ENCODE results near the gene DOCK11.

DOCK11 gene

DNA sequence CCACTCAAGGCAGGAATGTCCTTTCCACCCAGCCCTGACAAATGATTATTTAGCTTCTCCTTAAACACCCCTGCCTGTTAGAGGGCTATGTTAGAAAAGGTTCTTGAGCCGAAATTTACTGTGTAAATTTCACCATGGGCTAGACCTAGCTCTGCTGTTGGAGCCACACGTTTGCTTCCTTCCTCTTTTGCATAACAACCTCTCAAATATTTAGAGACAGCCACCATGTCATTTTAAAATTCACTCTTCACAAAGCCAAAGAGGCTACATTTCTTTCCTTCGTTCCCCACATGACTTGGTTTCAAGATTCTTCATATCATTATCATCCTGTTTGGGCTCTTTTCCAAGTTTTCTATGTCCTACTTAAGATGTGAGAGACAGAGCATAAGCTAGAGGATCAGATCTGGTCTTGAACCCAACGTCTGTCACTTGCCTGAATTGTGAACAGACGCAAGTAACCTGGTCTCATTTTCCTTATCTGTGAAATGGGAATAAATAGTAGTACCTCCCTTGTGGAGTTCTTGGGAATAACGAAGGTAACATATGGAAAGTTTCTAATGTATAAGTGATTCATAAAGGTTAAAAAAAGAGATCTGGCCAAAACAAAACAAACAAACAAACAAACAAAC lies 6.7 kb downstream of the DOCK11 start:
- no peak for DNase-seq

DNA sequence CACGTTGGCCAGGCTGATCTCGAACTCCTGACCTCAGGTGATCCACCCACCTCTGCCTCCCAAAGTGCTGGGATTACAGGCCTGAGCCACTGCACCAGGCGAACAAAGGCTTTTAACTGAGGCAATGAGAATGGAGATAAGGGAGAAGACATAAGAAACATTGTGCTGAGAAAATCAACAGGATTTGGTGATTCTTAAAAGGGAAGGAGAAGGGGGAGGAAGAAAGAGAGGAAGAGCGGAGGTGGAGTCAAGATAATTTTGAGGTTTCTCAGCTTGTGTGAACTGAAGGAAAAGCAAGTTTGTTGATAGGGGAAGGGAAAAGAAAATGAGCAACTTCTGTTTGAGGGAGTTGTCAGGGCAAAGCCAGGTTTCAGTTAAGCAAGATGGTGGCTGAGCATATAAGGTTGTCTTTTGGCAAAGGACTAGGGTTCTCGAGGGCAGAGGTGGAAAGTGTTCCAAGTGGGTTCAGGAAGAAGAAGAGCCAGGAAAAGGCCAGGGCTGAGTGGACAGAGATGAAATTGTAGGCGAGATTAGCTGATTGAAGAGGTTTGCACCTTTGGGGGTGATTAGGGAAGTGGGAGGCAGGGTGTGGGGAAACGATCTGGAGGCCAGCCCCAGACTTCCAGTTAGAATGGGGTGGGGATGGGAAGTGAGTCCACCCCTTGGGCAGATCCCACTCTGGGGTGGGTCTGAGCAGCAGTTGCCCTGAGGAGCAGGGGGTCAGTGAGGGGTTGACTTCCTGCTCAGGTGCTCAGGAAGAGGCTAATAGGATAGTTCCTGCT lies 7.8 kb downstream of the DOCK11 start:
- DNase-seq, result no peak

DNA sequence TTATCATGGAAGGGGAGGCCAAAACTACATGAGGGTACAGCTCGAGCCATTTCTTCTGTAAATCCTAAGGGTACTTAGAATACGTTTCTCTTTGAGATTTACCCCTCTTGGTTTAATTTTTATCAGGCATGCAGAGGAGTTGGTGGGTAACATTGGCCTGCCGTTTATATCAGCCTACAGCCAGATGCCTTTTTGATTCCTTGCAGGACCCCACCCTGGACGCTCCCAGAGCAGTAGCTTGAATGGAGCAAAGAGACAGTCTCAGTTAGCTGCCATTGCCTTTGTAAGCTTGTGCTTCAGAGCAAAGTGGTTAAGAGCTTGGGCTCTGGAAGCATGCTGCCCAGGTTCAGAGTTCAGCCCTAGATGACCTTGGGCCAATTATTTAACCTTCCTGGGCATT lies 9.0 kb downstream of the DOCK11 start:
- no peak for DNase-seq

DNA sequence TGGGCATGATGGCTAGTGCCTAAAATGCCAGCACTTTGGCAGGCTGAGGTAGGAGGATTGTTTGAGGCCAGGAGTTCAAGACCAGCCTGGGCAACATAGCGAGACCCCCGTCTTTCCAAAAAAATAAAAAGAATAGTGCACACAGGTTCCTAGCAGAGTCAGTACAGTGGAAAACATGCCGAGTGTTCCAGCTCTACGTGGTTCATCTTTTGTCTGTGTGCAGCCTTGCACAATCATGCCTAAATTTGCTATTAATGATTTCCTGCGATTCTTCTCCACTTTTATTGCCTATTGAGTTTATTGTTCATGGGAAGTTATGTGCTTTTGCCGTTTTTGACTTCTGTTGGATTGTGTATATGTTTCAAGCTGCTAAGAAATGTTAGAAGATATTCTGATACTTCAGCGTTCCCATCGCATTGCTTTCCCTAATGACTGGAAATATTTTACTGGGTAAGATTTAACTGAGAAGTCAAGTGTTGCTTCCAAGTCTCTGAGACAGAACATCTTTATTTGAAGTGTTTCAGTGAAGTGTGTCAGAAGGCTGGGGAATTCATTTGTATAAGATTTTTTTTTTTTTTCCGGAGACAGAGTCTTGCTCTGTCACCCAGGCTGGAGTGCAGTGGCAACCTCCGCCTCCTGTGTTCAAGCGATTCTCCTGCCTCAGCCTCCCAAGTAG lies 11.3 kb downstream of the DOCK11 start:
- no peak for DNase-seq

DNA sequence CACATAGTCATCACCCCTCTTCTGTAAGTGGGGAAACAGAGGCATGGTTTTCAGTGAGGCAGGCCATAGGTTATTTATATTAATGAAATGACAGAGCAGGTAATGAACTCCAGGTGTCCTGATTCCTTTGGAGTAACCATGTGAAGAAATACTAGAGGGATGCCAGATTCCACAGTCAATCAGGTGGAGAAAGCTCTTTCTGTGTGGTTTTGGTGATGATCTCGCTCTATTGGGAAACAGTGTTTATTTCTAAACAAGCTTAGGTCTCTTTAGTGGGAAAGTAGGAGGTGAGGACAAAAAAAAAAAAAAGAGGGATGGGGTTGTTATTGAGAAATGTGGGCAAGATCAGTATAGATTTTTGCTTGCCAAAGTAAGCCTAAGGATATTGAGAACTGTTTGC lies 12.2 kb downstream of the DOCK11 start:
- no peak for DNase-seq

DNA sequence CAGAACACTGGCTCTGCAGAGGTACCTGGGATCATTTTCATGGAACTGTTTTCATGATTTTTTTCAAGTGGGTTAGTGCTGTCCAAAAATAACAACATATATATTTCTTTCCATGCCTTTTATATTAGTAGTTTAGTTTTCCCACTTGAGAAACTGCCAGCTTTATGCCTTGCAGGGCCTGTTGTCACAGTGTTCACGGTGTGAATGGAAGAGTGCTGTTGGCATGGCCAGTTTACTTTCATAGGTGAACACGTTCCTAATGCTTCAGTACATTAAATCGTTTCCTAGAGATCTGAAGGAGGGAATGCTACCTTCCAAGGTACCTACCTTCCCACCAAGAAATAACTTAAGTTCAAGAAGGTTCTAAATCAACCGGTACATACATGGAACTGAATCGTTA lies 12.6 kb downstream of the DOCK11 start:
- no peak for DNase-seq

DNA sequence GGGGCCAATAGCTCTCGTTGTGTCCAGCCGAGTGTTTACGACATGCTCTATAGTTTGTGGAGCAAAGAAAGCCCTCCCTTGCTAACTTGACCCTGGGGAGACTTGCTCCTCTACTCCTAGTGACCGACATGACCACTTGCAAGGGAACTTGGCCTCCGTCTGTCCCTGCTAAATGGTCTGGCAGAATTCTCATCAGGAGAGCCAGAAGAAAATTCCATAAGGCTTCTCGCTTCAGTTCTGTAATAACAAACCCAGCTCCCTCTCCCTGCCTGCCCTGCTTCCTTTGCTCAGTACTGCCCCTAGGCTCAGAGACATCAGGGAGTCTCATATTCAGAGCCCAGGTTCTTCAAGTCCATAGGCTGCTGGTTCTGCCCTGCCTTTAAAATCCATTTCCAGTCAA lies 13.0 kb downstream of the DOCK11 start:
- DNase-seq, result no peak

DNA sequence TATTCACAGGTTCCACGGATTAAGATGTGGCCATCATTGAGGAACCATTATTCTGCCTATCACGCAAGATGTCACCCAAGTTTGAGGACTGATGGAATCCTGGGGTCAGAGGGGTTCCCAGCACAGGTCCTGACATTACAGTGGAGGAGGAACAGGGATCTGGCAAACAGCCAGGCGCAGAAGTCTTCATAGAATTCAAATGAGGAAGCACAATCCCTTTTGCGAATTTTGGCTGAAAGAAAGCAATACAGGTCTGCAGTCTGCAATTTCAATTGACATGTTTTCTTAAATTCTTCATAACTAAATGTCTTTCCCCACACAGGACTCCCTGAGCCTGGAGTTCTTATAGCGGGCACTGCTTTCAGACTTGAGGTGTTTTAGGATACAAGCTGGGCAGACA lies 14.5 kb downstream of the DOCK11 start:
- no peak for DNase-seq

DNA sequence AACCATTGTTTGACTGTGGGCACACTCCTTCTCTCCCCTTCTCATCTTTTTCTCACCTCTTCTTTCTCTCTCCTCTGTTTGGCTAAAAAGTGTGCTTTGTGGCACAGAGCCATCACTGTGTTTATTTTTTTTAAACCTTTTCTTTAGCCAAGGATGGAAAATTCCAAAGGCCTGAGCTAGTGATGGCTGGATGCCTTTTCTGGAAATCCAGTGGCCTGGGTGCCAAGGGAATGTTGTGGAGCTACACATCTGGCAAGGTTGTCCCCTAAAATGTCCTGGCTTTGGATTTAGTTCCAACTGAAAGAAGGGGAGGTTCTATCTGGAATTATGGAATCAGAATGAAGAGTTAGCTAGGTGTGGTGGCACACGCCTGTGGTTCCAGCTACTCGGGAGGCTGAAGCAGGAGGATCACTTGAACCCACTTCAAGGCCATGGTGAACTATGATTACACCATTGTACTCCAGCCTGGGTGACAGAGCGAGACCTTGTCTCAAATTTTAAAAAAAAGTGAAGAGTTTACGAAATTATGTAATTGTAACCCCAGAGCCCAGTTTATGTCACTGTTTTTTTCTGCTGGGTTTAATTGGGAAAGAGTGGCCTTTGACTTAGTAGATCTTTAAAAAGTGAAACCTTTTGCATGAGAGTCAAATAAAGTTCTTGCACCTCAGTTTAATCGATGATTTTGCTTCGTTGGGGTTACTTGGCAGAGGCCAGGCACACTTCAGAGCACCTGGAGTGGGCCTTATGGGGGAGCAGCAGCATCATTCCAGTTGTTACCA lies 17.7 kb downstream of the DOCK11 start:
- DNase-seq, result no peak

DNA sequence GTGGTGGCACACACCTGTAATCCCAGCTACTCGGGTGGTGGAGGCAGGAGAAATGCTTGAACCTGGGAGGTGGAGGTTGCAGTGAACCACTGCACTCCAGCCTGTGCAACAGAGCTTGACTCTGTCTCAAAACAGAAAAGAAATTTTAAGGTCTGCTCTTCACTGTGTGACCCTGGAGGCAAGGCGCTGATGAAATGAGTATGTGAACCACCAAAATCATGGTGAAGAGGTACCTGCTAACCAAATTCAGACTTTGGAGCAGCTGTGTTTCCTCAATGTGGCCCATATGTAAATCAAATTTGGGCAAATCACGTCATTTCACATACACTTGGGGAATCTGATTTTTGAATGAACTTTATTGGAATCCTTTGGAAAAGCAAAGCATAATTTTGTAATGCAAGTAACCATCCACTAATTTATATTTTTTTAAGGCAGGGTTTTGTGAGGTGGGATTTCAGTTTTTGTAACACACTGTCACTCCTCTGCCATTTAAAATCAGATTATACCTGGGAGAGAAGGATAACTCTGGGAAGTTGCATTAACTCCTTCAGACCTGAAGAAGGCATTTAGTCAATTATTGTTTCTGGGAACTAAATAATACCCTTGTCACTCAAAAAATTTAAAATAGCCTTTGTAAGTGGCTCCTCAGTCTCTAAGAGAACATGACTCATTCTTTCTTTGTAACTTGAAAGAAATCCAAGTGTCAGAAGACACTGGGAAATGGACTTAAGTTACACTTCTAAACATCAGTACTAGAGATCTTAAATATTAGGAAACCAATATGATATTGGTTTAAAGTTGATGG lies 24.0 kb downstream of the DOCK11 start:
- DNase-seq, result no peak

DNA sequence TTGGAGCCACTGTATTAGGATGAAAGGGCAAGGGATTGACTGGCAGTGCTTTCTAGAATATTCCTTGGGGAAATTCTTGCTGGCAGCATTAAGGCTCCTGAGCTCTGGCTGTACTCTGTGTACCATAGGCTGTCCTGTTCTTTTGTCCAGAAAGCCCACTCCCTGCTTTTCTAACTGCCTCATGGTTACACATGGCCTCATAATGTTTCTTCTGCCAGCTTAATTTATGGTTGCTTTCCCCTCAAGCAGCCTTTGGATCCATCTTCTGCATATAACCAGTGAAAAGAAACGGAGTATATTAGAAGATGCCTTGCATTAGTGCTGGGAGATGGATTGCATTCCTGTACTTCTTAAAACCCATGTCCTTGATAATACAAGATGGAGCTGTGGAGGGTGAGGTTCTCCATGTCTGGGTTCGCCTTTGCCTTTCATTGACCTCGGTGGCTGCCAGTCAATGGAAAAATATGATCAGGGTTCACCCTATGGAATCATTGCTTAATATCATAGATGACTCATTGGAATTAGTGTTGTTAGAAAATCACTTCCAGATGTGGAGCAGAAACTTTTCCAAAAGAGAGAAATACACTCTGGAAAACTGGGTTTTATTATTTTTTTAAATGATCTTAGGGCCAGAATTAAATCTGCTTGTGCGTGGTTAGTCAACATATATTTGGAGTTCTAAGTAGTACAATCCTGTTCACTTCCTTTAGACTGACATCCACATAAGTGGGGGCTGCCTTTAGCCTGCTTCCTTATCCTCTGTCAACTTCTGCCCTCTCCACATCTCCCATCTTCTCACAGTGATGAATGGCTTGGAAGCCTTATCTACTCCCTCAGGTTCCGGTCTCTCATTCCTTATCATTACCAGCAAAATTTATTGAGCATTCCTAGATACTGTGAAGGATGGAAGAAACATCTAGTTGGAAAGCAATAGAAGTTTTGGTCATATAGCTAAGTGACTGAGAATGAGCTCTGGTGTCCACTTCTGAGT lies 24.9 kb downstream of the DOCK11 start:
- no peak for DNase-seq

DNA sequence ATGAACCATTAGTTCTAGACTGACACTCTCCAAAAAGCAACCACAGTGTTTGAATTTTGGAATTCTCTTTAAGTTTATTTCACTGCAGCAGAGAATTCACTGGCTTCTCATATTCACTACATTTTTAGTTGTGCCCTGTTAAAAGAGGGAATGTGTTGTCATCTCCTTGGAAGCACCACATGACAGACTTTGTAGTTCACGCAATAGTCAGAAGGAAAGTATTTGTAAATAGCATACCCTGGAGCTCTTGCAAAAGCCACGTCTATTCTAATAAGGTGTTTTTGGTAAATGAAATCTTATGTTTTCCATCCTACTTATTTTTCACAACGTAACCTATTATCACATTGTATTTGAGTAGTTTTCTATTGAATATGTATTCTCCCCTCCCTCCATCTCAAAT lies 25.8 kb downstream of the DOCK11 start:
- DNase-seq, result no peak

DNA sequence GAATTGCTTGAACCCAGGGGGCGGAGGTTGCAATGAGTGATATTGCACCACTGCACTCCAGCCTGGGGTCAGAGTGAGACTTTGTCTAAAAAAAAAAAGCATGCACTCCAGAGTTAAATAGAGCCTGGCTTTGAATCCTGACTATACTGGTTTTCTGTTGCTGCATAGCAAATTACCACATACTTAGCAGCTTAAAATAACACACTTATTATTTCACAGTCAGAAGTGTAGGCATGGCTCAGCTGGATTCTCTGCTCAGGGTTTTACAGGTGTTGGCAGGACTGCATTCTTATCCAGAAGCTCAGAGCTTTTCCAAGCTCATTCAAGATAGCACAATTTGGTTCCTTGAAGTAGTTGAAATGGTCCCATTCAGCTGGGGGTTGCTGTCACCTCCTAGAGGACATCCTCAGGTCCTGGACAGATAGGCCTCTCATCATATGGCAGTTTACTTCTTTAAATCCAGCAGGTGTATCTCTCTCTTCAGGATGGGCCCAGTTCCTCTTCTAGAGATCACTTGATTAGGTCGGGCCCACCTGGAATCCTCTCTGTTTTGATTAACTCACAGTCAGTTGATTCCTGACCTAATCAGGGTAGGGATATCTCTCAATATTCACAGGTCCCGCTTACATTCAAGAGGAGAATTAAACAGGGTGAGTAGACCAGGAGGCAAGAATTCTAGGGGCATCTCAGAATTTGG lies 26.8 kb downstream of the DOCK11 start:
- DNase-seq, result no peak

DNA sequence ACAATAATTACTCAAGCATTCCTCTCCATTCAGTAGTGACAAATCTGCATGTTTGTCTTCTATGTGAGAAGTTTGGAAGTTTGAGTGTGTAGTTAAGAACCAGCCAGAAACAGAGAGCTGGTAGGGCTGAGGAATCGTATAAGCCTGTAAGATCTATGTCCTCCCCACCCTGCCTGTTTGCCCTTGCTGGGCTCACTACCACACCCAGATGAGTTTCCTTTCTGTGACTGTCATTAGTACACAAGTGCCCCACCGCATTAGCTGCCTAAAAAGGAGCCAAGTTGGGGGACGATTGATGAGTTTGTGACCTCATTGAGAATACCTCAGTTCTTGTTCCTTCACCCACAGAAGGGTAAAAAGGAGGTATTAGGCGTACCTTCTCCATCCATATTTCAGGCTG lies 28.3 kb downstream of the DOCK11 start:
- no peak for DNase-seq

DNA sequence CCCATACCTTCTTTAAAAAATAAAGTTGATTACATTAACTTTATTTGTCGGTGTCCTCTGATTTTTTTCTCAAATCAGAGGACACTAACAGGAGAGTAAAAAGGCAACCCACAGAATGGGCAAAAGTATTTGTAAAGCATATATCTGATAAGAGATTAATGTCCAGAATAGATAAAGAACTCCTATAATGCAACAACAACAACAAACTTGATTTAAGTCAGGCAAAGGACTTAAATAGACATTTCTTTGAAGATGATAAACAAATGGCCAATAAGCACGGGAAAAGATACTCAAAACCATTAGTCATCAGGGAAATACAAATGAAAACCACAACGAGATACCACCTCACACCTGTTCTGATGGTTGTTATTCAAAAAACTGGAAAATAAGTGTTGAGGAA lies 28.7 kb downstream of the DOCK11 start:
- no peak for DNase-seq

DNA sequence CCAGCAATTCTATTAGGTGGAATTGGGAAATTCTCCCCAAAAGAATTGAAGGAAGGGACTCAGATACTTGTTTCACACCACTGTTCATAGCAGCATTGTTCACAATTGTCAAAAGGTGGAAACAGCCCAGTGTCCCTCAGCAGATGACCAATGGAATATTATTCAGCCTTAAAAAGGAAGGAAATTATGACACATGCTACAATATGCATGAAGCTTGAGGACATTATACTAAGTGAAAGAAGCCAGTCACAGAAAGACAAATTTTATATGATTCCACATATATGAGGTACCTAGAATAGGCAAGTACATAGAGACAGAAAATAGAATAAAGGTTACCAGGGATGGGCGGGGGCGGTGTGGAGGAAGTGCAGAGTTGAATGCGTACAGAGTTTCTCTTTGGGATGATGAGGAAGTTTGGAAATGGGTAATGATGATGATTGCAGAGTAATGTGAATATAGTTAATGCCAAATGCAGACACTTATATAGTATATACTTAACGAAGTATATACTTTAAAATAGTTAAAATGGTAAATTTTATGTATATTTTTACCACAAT lies 29.6 kb downstream of the DOCK11 start:
- DNase-seq, result no peak

DNA sequence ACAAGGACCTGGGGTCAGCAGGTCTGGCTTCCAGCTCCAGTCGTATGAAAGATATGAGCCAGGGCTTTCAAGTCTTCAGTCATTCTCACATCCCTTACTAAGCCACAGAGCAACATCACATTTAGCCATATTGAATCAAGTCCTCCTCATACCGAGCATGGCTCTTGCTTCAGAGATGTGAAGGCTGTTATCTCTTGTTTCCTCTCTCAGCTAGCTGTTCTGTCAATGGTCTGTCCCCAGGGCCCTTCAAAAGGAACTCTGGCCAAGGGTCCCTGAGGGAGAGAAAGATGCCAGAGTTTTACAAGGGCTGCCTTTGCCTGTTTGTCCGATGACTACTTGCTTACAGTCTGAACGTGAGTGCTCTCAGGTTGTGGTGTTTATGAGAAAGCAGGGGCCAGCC lies 30.5 kb downstream of the DOCK11 start:
- DNase-seq, result no peak

DNA sequence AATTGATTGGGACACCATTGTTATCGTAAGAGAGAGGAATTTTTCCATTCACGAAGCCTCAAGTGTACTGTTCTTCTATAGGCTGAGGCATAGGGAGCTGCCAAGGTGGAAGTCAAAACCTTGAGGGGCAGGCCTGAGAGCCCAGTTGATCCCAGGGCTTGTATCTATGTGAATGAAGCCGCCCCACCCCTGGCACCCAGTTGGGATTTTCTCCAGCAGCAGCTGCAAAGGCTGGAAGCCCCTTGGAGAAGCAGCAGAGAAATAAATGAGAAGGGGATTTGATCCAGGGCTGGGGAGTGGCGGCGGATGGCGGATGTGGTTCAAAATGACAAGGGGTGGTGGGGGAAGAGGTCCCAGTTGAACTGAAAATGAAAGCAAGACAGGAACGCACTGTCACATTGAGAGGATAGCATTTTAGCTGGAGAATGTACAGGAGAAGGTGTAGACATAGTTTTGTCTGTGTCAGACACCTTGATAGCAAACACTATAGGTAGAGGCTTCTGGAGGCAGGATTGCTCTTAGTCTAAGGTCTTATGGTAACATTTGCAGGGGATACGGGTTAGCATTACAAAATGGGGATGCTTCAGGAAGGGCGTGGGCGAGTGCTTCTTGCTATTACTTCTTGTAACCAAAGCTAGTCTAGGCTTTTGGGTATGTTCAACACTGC lies 32.6 kb downstream of the DOCK11 start:
- DNase-seq, result no peak

DNA sequence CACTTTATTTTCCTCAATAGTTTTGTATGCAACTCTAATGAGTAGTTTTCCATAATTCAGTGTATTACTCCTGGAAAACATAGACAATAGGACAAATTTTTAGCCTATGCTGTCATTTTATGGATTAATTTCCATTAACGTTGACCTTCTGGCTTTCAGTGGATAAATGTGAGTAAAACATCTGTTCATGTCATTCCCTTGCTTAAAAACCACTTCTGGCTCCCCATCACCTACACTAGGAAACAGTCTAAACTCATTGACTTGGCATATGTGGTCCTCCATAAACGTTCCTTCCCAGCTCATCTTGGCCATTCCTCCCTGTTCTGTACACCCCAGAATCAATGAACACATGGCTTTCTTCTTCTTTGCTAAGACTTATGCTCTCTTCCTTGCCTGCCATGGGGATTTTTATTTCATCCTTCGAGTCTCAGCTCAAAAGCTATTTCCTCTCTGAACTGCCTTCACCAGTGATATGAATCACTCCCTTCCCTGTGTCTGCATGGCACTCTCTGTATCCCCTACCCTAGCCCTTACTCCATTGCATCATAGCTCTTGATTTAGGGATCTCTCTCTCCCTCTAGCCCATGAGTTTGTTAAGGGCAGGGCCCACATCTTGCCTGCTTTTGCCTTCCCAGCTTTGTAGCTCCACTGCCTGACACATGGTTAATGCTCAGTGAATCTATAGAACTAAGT lies 34.8 kb downstream of the DOCK11 start:
- DNase-seq, result no peak
